Thoracic aorta endothelial cell (primary cell): Measurements from ENCODE around the gene XIST. TPM values are rescaled to one million over a fixed set of nuclear protein-coding genes. Genes with fewer than 3 reads are reported as not detected.

Source experiments
- small RNA-seq: library from RNA; depleted of rRNA; stranded (forward); fragments of <200 nt; gene quantifications from one replicate; pipeline ENCODE3, GENCODE V24; 2012
- total RNA-seq: library from RNA; depleted of rRNA; stranded (reverse); fragments of >200 nt; gene quantifications from 2 replicates; pipeline ENCODE4 v1.2.3, GENCODE V29; 2012

XIST gene
- under 0.01 and 199 TPM in 2 replicates for total RNA-seq

GRCh38 chrX:73852467-73852866 is at the start of gene XIST:
XIST (minus strand) TSS chrX:73852714.

Small RNA genes lying within 50 kb of the gene (small RNA-seq; reads per million reads assigned to genes)
- not detected for gene RF01880
